T-helper 17 cell (primary cell): ENCODE data around the gene COX8A. TPM values are rescaled to one million over a fixed set of nuclear protein-coding genes. Genes with fewer than 3 reads are reported as not detected.

ENCODE experiments used
- ATAC-seq: fragments of 150-1000 bp; cut with Tn5 transposase; 2 replicates; pipeline ENCODE4 v1.10.0; 2021; ENCODE audit warnings: mild to moderate bottlenecking, moderate library complexity
- DNase-seq, 3 donors: peaks; one replicate each; pipeline versions ENCODE4 v3.0.0 to v3.0.0-alpha.2; 2020 to 2021
- H3K9me3 ChIP-seq: one replicate; pipeline ENCODE4 v1.7.0; 2013; ENCODE audit warnings: low read length, mild to moderate bottlenecking; ENCODE audit not compliant: control insufficient read depth, poor library complexity, severe bottlenecking
- H3K27ac Mint-ChIP-seq: one replicate; pipeline ENCODE4 v1.8.0; 2022; ENCODE audit warnings: mild to moderate bottlenecking, moderate library complexity, mixed read lengths
- H3K27me3 Mint-ChIP-seq: one replicate; pipeline ENCODE4 v1.8.0; 2022; ENCODE audit warnings: mixed read lengths
- H3K36me3 Mint-ChIP-seq: one replicate; pipeline ENCODE4 v1.8.0; 2022; ENCODE audit warnings: low read depth, mixed read lengths
- H3K4me1 Mint-ChIP-seq: one replicate; pipeline ENCODE4 v1.8.0; 2022; ENCODE audit warnings: mild to moderate bottlenecking, mixed read lengths
- H3K4me3 Mint-ChIP-seq: one replicate; pipeline ENCODE4 v1.8.0; 2022; ENCODE audit warnings: mild to moderate bottlenecking, moderate library complexity, mixed read lengths
- total RNA-seq, 4 donors: library from RNA in 2 of 4; stranded (reverse) in 2 of 4; gene quantifications; one replicate each; pipeline ENCODE4 v1.2.3 and lab custom pipeline; 2022 to 2026

COX8A gene
- total RNA-seq, 2 donors from 2014 or later, result 108 to 129 TPM

GRCh38 chr11:64010783-64011182 lies 36.4 kb downstream of the COX8A start:
- Mint-ChIP-seq H3K27ac (no peak overlapping the region), H3K27me3 (peaks cover 31% of the 10 kb centered on the region), H3K4me1 (peaks cover 12% of the 10 kb centered on the region), H3K4me3 (no peak overlapping the region), H3K36me3 (peaks cover 9% of the 10 kb centered on the region)
- DNase-seq (no peak), ATAC-seq (no peak)
- H3K9me3 ChIP-seq, result no peaks in the 10 kb centered on the region

- Mint-ChIP-seq H3K27me3 (peaks cover 27% of the 10 kb centered on the region), H3K27ac (no peak overlapping the region), H3K4me3 (no peak overlapping the region), H3K4me1 (peaks cover 12% of the 10 kb centered on the region), H3K36me3 (peaks cover 9% of the 10 kb centered on the region)
- DNase-seq (no peak), ATAC-seq (no peak)
- no peaks in the 10 kb centered on the region for H3K9me3 ChIP-seq
These were observed 37.0 kb downstream of the COX8A start for GRCh38 chr11:64011371-64011770.

- H3K27me3 Mint-ChIP-seq, result peaks cover 8% of the 10 kb centered on the region
- ATAC-seq (no peak), DNase-seq (no peak)
- no peaks in the 10 kb centered on the region for H3K4me1 Mint-ChIP-seq
- H3K4me3 Mint-ChIP-seq, result no peak overlapping the region
- H3K36me3 Mint-ChIP-seq, result peaks cover 6% of the 10 kb centered on the region
- no peaks in the 10 kb centered on the region for H3K9me3 ChIP-seq
- H3K27ac Mint-ChIP-seq, result no peak overlapping the region
These were observed 38.9 kb downstream of the COX8A start for GRCh38 chr11:64013141-64013896.

GRCh38 chr11:64014356-64014755 lies 39.9 kb downstream of the COX8A start:
- peaks cover 6% of the 10 kb centered on the region for H3K36me3 Mint-ChIP-seq
- H3K27ac Mint-ChIP-seq, result no peak overlapping the region
- ATAC-seq (no peak), DNase-seq (no peak)
- H3K27me3 Mint-ChIP-seq, result no peaks in the 10 kb centered on the region
- no peaks in the 10 kb centered on the region for H3K9me3 ChIP-seq
- H3K4me1 Mint-ChIP-seq, result no peaks in the 10 kb centered on the region
- H3K4me3 Mint-ChIP-seq, result no peak overlapping the region

GRCh38 chr11:64015510-64015909 lies 41.1 kb downstream of the COX8A start:
- Mint-ChIP-seq H3K36me3 (peaks cover 4% of the 10 kb centered on the region), H3K27ac (no peak overlapping the region)
- DNase-seq, result no peak

GRCh38 chr11:64015935-64016845 lies 41.8 kb downstream of the COX8A start:
- Mint-ChIP-seq H3K4me3 (no peak overlapping the region), H3K27me3 (no peaks in the 10 kb centered on the region), H3K4me1 (no peaks in the 10 kb centered on the region), H3K36me3 (peaks cover 2% of the 10 kb centered on the region), H3K27ac (no peak overlapping the region)
- DNase-seq (no peak), ATAC-seq (no peak)
- no peaks in the 10 kb centered on the region for H3K9me3 ChIP-seq

More at GRCh38 chr11:64015510-64015909, 41.1 kb downstream of the COX8A start:
- no peak overlapping the region for H3K4me3 Mint-ChIP-seq
- no peaks in the 10 kb centered on the region for H3K9me3 ChIP-seq
- no peaks in the 10 kb centered on the region for H3K27me3 Mint-ChIP-seq
- no peaks in the 10 kb centered on the region for H3K4me1 Mint-ChIP-seq
- ATAC-seq, result no peak

- no peaks in the 10 kb centered on the region for H3K9me3 ChIP-seq
- Mint-ChIP-seq H3K27me3 (no peaks in the 10 kb centered on the region), H3K4me3 (no peak overlapping the region), H3K4me1 (no peaks in the 10 kb centered on the region), H3K36me3 (no peaks in the 10 kb centered on the region), H3K27ac (no peak overlapping the region)
- ATAC-seq (no peak), DNase-seq (no peak)
These were observed 43.5 kb downstream of the COX8A start for GRCh38 chr11:64017945-64018224.

- DNase-seq (no peak), ATAC-seq (no peak)
- Mint-ChIP-seq H3K4me1 (no peaks in the 10 kb centered on the region), H3K4me3 (no peak overlapping the region), H3K36me3 (no peaks in the 10 kb centered on the region), H3K27ac (no peak overlapping the region), H3K27me3 (no peaks in the 10 kb centered on the region)
- no peaks in the 10 kb centered on the region for H3K9me3 ChIP-seq
These were observed 43.9 kb downstream of the COX8A start for GRCh38 chr11:64018310-64018709.

- H3K36me3 Mint-ChIP-seq, result no peaks in the 10 kb centered on the region
- DNase-seq (no peak), ATAC-seq (no peak)
- H3K4me1 Mint-ChIP-seq, result no peaks in the 10 kb centered on the region
- H3K9me3 ChIP-seq, result no peaks in the 10 kb centered on the region
- H3K27me3 Mint-ChIP-seq, result no peaks in the 10 kb centered on the region
- H3K27ac Mint-ChIP-seq, result no peak overlapping the region
- H3K4me3 Mint-ChIP-seq, result no peak overlapping the region
These were observed 45.0 kb downstream of the COX8A start for GRCh38 chr11:64019106-64020037.

- no peaks in the 10 kb centered on the region for H3K36me3 Mint-ChIP-seq
- DNase-seq (no peak), ATAC-seq (no peak)
- H3K4me3 Mint-ChIP-seq, result no peak overlapping the region
- no peaks in the 10 kb centered on the region for H3K27me3 Mint-ChIP-seq
- no peaks in the 10 kb centered on the region for H3K9me3 ChIP-seq
- no peaks in the 10 kb centered on the region for H3K4me1 Mint-ChIP-seq
- H3K27ac Mint-ChIP-seq, result no peak overlapping the region
These were observed 46.7 kb downstream of the COX8A start for GRCh38 chr11:64020976-64021756.

- Mint-ChIP-seq H3K27me3 (peaks cover 4% of the 10 kb centered on the region), H3K4me3 (no peak overlapping the region), H3K27ac (no peak overlapping the region), H3K4me1 (no peaks in the 10 kb centered on the region), H3K36me3 (peaks cover 3% of the 10 kb centered on the region)
- DNase-seq (no peak), ATAC-seq (no peak)
- no peaks in the 10 kb centered on the region for H3K9me3 ChIP-seq
These were observed 47.3 kb downstream of the COX8A start for GRCh38 chr11:64021757-64022093.

- Mint-ChIP-seq H3K27ac (no peak overlapping the region), H3K4me1 (peaks cover 3% of the 10 kb centered on the region), H3K4me3 (no peak overlapping the region), H3K27me3 (peaks cover 9% of the 10 kb centered on the region), H3K36me3 (peaks cover 3% of the 10 kb centered on the region)
- H3K9me3 ChIP-seq, result no peaks in the 10 kb centered on the region
- ATAC-seq, result no peak
- no peak for DNase-seq
These were observed 47.8 kb downstream of the COX8A start for GRCh38 chr11:64022125-64022784.
